ENCODE measurements around the gene CHD3.

The CHD3 gene

GRCh38 chr17:7888184-7888920, at the start of gene CHD3:
TSS of gene CHD3 (plus strand) at chr17:7888789. CDS start at chr17:7889001, 212 bp downstream.
- DNase-seq: peak; percentile 41

GRCh38 chr17:7839190-7839875, 49.3 kb upstream of the CHD3 start:
- DNase-seq: no peak

GRCh38 chr17:7839876-7840261, 48.7 kb upstream of the CHD3 start:
- DNase-seq: no peak

- DNase-seq: no peak
Observed at GRCh38 chr17:7840441-7840840, 48.1 kb upstream of the CHD3 start.

- no peak for DNase-seq
Observed at GRCh38 chr17:7840875-7841274, 47.7 kb upstream of the CHD3 start.

GRCh38 chr17:7841396-7841914, 47.1 kb upstream of the CHD3 start:
- DNase-seq: peak; percentile 84

- DNase-seq: peak; percentile 77
Observed at GRCh38 chr17:7841915-7842379, 46.6 kb upstream of the CHD3 start.

GRCh38 chr17:7842380-7843256, 46.0 kb upstream of the CHD3 start:
- DNase-seq: peak; percentile 78

- no peak for DNase-seq
Observed at GRCh38 chr17:7843257-7843535, 45.4 kb upstream of the CHD3 start.

GRCh38 chr17:7843536-7844291, 44.9 kb upstream of the CHD3 start:
- peak; percentile 83 for DNase-seq

- peak; percentile 66 for DNase-seq
Observed at GRCh38 chr17:7844292-7845154, 44.1 kb upstream of the CHD3 start.

- DNase-seq: no peak
Observed at GRCh38 chr17:7845359-7846062, 43.1 kb upstream of the CHD3 start.

- no peak for DNase-seq
Observed at GRCh38 chr17:7846063-7846735, 42.4 kb upstream of the CHD3 start.

- no peak for DNase-seq
Observed at GRCh38 chr17:7846765-7847661, 41.6 kb upstream of the CHD3 start.

GRCh38 chr17:7848131-7848579, 40.4 kb upstream of the CHD3 start:
- DNase-seq: no peak

- DNase-seq: no peak
Observed at GRCh38 chr17:7848739-7849129, 39.9 kb upstream of the CHD3 start.

GRCh38 chr17:7849130-7849750, 39.3 kb upstream of the CHD3 start:
- no peak for DNase-seq

GRCh38 chr17:7849751-7850504, 38.7 kb upstream of the CHD3 start:
- DNase-seq: no peak

All from activated effector memory CD4-positive, alpha-beta T cell treated with Interleukin-2 at 50 U/mL for 16 hours (primary cell).